Stimulated activated CD4-positive, alpha-beta T cell treated with anti-CD3 and anti-CD28 coated beads, Interleukin-15, amount 100 ng/mL, for 1 hour (primary cell): Measurements from ENCODE around the gene CRY1.

Experiments
- DNase-seq, 2 donors: peaks; one replicate each; pipeline ENCODE4 v3.0.0-alpha.2; 2020; ENCODE audit warnings: low read depth in 1 of 2, low spot score in 1 of 2

The CRY1 gene

DNA sequence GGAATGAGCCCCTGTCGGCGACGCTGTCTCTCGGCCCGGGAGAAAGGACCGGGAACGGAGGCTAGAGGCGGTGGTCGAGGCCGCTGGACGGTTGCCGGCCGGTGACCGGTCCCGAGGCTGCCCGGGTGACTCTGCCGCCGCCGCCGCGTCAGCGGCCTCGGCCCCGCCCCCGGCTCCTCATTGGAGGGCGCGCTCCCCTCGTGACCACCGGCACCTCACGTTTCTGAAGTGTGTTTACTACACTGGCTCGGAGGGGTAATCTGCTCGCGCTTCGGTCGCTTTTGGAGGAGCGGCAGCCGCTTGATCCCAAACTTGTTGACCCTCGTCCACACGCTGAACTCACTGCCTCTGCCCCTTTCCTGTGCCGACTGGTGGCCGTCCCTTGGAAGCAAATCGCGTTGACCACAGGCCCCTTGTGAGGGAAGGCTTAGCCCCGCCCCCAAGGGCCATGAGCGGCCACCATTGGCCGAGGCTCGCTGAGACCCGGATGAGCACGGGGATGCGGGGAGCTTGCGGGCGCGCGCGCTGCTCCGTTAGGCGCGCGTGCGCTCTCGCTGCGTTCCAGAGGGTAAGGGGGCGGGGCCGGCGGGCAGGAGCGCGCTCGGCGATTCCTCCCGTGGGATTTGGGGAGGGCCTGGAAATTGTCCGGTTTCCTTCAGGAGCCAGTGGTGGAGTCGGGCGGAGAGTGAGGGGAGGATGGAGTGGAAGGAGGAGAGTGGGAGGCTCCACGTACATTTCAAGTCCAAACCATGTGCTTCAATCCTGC, at the start of gene CRY1:
Gene CRY1 (minus strand): TSS at position 133 of the 766 bp plus-strand sequence. CDS start 588 bp downstream, outside the sequence.
- peak; percentile 84 to 87 for DNase-seq

DNA sequence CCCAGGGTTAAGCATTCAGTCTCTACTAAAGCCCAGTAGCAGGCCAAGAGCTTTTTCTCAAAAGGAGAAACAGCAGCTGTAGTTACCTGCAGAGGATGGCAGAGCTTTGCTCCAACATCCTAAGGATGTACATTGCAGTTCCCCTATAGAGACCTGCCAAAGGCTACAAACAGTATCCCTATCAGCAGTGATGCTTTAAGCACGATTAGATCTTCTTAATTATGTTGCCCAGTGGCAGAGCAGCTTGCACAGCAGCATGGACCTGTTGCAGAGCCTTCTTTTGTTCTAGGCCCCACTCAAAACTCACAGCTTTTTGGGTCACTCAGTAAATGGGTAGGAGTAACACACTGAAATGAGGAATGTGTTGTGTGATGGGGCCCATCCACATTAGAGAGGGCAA, 46.4 kb upstream of the CRY1 start:
- DNase-seq, result no peak

DNA sequence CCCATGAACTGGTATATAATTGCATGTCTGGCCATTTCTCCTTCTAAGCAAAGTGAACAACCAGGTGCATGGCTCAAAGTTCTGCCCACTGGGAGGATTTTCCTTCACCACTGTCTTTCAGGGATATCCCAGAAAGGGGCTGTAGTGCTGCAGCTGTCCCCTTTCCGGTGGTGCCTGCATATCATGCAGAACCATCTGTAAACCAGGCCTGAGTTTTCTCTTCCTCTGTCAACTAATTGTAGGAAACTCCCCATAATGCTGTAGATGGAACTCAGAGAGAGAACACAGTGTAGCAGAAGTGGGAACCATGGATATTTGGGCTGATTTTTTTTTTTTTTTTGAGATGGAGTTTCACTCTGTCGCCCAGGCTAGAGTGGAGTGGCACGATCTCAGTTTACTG, 45.6 kb upstream of the CRY1 start:
- DNase-seq, result no peak

DNA sequence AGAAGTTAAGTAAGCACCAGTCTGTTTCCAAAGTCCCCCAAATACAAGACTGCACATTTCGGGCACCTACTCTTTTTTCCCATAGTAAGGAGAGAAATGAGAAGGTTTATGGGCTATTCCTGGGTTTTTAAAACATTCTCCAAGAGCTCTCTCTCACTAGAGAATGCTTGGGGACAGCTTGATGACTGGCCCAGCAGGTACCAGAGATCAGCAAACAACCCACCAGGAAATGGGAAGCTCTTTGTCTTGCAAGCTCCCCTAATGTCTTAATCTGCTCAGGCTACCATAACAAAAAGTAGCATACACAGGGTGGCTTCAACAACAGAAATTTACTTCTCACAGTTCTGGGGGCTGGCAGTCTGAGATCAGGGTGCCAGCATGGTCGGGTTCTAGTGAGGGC, 41.8 kb upstream of the CRY1 start:
- no peak for DNase-seq

DNA sequence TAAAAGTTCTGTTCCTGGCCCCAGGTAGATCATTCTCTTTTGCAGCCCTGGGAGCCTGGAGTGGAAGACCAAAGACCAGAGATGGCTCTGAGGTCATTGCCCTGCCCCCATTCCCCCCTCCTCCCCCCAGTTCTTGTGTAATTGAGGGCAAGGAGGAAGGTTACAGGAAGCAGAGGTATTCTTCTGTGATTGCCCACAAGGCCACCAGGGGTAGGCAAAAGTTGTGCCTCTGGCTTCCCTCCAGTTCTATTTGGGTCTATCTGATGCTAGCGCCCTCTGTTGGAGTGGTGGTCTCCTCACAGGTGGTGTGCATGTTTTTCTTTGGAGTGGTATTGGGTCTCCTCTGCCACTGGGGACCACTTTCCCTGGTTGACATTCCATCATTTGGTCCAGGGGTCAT, 41.2 kb upstream of the CRY1 start:
- no peak for DNase-seq

DNA sequence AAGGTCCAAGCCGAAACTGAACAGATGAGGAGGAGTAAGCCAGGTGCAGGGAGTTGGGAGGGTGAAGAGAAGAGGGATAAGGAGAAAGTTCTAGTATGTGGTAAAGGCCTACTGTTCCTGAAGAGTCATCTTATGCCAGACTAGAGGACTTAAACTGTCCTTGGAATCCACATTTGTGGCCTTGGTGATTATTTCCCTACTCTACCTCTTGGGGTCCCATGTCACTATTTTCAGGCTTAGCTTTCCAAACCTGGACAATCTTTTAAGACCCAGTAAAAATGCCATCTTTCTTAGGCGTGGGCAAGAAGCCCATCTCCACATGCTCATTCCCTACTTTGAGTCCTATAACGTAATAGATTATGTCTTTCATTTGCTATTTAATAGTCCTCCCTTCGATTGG, 40.1 kb upstream of the CRY1 start:
- no peak for DNase-seq

DNA sequence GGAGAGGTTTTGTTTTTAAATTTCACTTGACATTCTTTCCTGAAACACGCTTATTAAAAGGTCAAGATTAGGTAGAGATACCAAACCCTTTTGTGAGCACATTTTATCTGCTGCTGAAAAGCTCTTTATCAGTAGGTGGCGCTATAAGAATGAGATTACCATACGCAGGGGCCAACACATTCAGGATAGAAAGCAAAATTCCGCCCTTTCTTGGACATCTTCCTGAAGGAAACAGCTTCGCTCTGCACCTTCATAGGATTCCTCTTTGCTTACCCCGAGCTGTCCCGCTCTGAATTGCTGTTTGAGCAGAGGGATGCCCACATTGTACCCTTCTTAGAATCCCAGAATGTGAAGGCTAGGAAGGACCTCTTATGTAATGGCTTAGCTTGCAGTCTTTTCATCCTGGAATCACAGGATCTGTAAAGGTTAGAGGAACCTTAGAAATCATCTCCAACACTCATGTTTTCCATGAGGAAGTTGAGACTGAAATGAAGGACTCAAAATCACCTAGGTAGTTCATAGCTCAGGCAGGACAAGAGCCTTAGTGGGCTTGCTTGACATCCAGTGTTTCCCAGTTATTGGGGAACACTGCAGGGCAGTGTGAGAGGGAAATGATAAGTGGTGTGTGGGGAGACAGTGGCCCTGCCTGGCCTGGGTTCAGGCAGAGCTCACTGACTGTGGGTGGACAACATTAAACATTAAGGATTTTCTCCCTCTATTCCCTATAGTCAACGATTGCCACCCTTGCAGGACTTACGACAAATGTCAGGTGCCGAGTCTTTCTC, 38.7 kb upstream of the CRY1 start:
- DNase-seq, result no peak

DNA sequence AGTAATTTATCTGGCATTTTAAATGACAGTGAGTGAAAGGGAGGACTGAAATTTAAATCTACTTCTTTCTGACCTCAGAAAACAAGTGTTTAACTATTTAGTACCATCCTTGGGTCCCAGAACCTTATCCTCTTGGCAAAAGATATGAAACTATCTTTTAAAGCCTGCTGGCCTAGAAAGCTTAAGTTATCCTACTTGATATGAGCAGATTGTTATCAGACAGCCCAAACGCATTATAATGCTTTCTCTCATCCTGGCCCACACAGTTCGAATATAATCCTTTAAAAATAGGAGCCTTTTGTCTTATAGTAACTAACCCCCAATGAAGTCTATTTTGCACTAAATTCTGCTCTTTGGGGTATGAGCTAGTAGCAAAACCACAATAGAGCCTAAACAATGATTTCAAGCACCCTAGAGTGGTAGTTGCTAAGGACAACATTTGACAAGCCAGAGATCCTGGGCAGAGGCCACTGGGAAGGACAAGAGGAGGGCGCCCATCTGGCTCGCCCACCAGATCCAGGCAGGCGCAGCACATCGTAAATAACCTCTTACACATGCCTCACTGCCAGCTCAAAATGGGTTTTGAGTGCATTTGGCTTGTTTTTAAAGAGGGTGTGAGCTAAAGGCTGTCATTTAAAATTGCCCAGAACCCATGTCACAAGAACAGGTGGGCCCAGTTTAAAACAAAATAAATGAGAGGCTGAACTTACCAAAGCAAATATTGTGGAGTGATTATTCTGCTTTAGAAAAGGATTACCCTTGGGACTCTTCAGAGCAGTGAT, 37.7 kb upstream of the CRY1 start:
- no peak for DNase-seq

DNA sequence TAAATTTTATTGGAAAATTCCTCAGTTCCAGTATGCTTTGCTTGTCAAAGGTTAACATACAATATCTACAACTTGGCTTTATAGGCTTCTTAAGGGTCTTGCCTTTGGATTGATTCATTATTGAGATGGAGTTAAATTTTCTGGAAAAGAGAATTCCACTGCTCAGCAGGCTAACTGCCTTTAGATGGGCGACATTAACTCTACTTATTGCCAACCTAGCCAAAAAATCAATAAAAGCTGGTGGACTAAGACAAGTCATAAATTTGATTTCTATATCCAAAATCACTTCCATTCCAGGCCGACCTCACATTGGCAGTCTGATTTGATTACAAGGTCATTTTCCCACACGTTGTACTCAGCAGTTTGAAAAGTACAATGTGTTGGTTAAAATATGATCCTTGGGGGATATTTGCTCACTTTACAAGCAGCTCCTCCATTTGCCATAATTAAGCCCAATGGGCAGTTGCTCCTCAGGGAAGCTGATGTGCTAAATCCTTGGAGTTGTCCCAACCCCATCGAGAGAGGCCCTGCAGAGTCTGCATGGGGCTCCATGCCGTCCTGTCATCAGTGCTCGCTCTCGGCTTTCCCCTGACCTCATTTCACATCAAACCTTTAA, 36.1 kb upstream of the CRY1 start:
- DNase-seq, result no peak

DNA sequence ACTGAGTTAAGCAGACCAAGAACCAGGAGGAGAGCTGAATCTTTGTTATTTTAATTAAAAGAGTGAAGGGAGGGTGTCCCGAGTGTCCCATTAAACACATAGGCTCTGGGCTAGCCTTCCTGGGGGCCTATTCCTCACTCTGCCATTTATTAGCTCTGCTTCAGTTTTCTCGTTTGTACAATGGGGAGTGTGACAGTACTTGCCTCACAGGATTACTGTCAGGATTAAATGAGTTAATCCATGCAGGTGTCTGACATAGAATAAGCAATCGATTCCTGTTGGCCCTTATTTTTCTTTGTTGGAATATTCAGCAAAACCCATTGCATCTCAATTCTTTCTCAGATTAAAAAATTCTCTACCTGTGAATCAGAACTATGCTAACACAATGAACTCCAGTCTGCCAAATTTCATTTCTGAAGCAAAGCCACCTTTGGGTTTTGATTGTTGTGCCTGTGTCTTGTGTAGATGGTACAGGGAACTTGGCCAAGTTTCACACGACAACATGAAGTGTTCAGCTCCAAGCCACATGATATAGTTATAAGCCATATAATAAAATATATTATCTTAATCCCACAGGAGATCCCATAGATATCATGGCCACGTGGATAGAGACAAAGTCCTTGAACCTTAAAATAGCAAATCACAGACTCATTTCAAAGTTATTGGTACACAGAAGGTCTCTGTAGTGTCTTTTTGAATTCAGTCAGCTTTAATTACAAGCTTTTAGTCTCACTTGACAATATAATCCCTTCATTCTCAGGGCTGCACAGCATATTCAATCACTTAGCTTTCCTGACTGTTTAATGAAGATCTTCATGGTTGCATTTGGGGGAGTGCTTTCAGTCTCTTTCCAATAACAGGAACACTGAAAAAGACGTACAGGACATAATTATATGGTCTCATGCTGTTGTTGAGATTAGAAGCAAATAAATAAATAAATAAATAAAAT, 34.4 kb upstream of the CRY1 start:
- DNase-seq, result no peak

DNA sequence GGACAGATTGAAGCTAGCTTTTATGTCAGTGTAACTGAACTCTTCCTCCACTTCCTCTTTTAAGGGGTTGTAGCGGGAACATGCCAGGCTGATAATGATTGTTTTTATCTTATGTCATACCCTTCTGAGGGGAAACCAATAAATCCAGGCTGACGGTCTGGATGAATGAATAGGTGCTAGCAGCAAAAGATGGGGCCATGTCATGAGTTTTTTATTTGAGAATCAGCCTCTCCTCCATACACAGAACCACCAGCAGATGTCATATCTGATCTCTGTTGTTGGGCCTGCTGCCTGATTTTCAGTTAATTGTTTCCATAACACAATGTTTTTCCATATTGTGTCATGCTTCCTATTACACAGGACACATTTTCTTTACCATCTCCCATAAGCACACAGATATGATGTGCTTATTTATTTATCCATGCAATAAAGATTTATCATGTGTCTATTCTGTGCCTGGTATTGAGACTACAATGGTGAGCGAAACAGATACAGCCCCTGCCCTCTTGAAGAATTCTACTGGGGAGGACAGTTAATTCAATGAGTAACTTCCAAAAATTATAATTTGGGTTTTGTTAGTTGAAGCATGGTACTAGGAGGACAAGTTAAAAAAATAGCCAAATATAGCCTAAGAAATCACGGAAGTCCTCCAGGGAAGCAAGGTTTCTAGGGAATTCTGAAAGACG, 33.6 kb upstream of the CRY1 start:
- no peak for DNase-seq

DNA sequence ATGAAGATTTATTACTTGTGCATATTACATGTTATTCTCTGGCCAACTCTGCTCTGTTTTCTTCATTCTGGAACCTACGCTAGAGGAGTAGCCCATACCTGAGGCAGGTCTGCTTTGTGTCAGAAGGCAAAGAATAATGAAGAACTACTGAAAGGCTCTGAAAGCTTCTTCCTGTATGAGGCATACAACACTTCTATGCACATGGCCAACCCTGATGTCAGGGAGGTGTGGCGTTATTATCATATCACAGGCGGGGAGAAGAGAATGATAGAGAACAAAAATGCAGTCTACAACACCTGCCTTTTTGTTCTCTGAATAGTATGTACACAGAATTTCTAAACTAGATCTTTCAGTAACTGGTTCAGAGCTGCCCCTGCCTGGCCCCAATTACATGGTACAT, 32.5 kb upstream of the CRY1 start:
- DNase-seq, result no peak

DNA sequence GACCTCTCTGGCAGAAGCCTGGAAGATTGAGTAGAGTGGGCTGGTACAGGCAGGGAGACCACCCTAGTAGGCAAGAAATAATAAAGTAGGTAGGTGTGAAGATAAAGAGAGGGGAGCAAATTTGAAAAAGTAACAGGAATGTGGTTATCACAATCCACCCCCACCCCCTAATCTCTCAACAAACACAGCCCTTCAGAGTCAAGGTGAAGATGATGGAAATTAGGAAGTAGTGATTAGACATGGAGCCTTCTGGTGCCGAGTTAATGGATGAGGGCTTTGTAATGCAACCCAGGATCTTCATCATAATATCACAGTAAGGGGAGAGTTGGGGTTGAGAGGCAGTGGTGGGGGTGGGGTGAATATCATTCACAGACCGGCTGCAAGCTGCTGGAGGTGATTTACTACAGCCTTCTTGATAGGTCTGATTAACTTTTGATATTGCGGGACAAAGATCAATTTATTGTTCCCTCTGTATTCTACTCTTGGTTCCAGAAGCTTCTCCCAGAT, 29.2 kb upstream of the CRY1 start:
- no peak for DNase-seq

DNA sequence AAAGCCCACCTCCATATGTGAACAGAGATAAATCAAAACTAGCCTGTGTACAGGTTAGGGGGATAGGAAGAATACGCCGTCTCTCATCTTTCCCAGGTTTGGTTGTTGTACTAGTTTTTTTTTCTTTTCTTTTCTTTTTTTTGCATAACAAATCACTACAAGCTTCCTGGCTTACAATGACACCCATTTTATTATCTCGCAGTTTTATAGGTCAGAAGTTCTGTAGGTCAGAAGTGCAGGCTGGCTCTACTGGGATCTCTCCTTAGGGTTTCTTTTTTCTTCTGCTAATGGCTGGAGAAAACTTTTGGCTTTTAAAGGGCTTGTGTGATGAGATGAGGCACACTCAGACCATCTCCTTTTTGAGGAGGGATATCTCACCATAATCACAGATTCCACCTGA, 25.7 kb upstream of the CRY1 start:
- no peak for DNase-seq

DNA sequence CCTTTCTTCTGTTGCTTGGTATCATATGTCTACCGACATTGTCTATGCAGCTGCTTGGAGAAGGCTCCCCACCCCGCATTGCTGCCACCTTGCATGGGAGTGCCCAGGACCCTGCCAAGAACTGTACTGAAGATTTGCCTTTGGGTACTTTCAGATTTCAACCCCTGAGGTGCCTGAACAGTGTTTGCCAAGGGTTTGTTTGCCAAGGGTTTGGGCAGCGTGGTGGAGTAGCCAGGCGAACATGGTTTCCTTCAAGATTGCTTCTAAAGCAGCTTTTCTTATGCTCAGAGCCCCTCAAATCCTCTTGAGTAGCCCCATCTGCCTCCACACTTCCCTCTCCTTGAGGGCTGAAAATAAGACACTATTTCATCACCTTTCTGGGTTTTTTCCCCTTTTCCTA, 25.3 kb upstream of the CRY1 start:
- no peak for DNase-seq

DNA sequence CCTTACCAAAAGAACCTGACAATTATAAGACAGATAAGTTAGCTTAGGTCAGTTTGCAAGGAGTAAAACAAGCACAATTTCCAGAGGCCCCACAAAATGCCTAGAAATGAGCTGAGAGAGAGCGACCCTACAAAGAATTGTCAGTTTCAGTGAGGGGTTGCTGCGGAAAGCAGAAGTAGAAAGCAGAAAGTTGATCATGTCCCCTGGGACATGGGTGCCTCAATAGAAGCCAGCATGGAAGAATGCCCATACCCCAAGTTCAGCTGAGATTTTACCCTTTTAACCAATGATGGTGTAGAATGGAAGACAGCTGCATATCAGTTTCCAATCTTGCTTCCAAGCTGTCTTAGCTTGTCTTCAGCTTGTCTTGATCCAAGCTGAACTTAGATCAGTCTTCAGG, 21.8 kb upstream of the CRY1 start:
- DNase-seq, result no peak

DNA sequence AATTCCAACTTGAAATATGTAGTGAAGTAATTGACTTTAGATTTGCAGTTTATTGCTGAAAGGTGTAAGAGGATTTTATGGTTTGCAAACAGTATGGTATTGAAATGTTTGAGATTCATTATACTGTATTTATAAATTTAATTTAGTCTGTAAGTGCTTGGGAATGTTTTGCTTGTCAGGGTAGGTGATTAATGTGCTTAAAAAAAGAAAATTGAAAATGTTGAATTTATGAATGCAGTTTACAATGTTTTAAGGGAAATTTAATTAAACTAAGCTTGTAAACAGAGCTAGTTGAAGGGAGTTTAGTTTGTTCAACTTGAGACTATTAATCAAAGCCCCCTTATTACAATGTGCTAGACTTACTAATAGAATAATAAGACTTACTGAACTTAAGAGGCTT, 18.0 kb upstream of the CRY1 start:
- DNase-seq, result no peak

DNA sequence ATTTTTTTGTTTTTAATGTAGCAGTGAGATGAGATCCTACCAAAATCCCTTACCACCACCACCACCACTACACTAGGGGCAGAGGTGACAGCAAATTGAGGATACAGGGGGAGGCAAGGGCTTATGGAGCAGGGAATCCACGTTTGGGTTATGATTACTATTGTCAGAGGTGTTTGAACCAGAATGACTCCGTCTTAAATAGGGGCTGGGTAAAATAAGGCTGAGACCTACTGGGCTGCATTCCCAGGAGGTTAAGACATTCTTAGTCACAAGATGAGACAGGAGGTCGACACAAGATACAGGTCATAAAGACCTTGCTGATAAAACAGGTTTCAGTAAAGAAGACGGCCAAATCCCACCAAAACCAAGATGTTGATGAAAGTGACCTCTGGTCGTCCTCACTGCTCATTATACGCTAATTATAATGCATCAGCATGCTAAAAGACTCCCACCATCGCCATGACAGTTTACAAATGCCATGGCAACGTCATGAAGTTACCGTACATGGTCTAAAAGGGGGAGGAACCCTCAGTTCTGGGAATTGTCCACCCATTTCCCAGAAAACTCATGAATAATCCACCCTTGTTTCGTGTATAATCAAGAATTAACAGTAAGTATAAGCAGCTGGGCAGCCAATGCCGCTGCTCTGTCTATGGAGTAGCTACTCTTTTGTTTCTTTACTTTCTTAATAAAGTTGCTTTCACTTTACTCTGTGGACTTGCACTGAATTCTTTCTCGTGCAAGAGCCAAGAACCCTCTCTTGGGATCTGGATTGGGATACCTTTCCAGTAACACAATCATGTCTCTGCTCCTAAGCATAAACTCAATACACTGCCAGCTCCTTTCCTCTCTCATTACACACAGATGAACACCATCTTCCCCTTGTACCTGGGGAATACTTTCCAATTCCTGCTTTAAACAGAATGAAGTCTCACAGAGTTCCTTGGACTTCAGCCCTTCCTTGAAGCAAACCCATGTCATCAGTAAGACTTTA, 16.7 kb upstream of the CRY1 start:
- DNase-seq, result no peak
